B cell (primary cell): Measurements from ENCODE around the gene GRK5. TPM values are rescaled to one million over a fixed set of nuclear protein-coding genes. Genes with fewer than 3 reads are reported as not detected.

Source experiments
- ATAC-seq: fragments of 200-7000 bp; cut with Tn5 transposase; one replicate; pipeline ENCODE4 v1.10.0; 2021; ENCODE audit warnings: low read depth, mild to moderate bottlenecking, moderate number of reproducible peaks, moderate library complexity
- CTCF ChIA-PET: fragments of 350-600 bp; sonication (Branson Sonifier 250); formaldehyde crosslinking; loops from one replicate; lab custom pipeline; 2021; ENCODE audit warnings: antibody characterized with exemption, inconsistent platforms; lab: Charles Lee
- POLR2A ChIA-PET: fragments of 350-600 bp; sonication (Branson Sonifier 250); formaldehyde crosslinking; loops from one replicate; lab custom pipeline; 2021; ENCODE audit warnings: antibody characterized with exemption; lab: Charles Lee
- DNase-seq: peaks from one replicate; pipeline ENCODE4 v3.0.0; 2013
- H2AFZ ChIP-seq: 2 replicates; pipeline ENCODE4 v1.6.1; 2012; ENCODE audit warnings: mild to moderate bottlenecking, low read depth, low read length; ENCODE audit not compliant: insufficient read depth, poor library complexity, severe bottlenecking
- H3K27ac ChIP-seq, 2 donors: 1 replicate in 1 of 2; 2 replicates in 1 of 2; pipeline ENCODE4 v1.5.1; 2012 to 2013; ENCODE audit warnings: low read length in 2 of 2, mild to moderate bottlenecking in 2 of 2, moderate library complexity in 1 of 2
- H3K27me3 ChIP-seq, 4 experiments: fragments of 200-600 bp in 1 of 4; sonication (generic) in 1 of 4; replicated peaks in 1 of 4; 1 replicate in 2 of 4; 2 replicates in 2 of 4; pipeline versions ENCODE4 v1.6.1 to v1.7.0; 2013 to 2016; ENCODE audit warnings: low read length in 3 of 4, mild to moderate bottlenecking in 2 of 4, mixed read lengths in 1 of 4, moderate library complexity in 1 of 4; ENCODE audit not compliant: insufficient read depth in 4 of 4, control insufficient read depth in 3 of 4; ENCODE audit errors: control extremely low read depth in 1 of 4
- H3K36me3 ChIP-seq, 2 experiments: replicated peaks in 1 of 2; 1 replicate in 1 of 2; 2 replicates in 1 of 2; pipeline versions ENCODE4 v1.6.1 to v1.7.1; 2013; ENCODE audit warnings: low read length in 1 of 2; ENCODE audit not compliant: insufficient read depth in 2 of 2, control insufficient read depth in 1 of 2; ENCODE audit errors: control extremely low read depth in 1 of 2, extremely low read depth in 1 of 2
- H3K4me1 ChIP-seq, 2 donors: fragments of 200-600 bp in 1 of 2; sonication (generic) in 1 of 2; 1 replicate in 1 of 2; 2 replicates in 1 of 2; pipeline versions ENCODE4 v1.5.1 to v1.6.1; 2013 to 2017; ENCODE audit warnings: low read length in 2 of 2; ENCODE audit not compliant: control insufficient read depth in 2 of 2, insufficient read depth in 2 of 2
- H3K4me2 ChIP-seq: replicated peaks from 2 replicates; pipeline ENCODE3; 2012; ENCODE audit warnings: mild to moderate bottlenecking, low read depth, low read length; ENCODE audit not compliant: poor library complexity, severe bottlenecking
- H3K4me3 ChIP-seq, 5 experiments: fragments of 200-600 bp in 1 of 5; sonication (generic) in 1 of 5; 1 replicate in 3 of 5; 2 replicates in 2 of 5; pipeline versions ENCODE4 v1.5.1 to v1.7.0; 2011 to 2016; ENCODE audit warnings: low read length in 4 of 5, mild to moderate bottlenecking in 4 of 5, low read depth in 2 of 5, control low read depth in 1 of 5, moderate library complexity in 1 of 5; ENCODE audit not compliant: insufficient read depth in 1 of 5; ENCODE audit errors: control extremely low read depth in 1 of 5, extremely low read depth in 1 of 5
- H3K79me2 ChIP-seq: fragments of 200-600 bp; sonication (generic); one replicate; pipeline ENCODE4 v1.6.0; 2016; ENCODE audit warnings: low read length; ENCODE audit not compliant: control insufficient read depth, insufficient read depth
- H3K9ac ChIP-seq: fragments of 200-600 bp; sonication (generic); 2 replicates; pipeline ENCODE4 v1.6.1; 2017; ENCODE audit warnings: mild to moderate bottlenecking, low read length, moderate library complexity
- H3K9me3 ChIP-seq, 3 donors: one replicate each; pipeline versions ENCODE4 v1.6.1 to v1.7.1; 2013; ENCODE audit warnings: low read length in 2 of 3; ENCODE audit not compliant: control insufficient read depth in 2 of 3, insufficient read depth in 1 of 3; ENCODE audit errors: control extremely low read depth in 1 of 3
- H4K20me1 ChIP-seq: 2 replicates; pipeline ENCODE4 v1.6.0; 2012; ENCODE audit warnings: mild to moderate bottlenecking, low read length; ENCODE audit not compliant: insufficient read depth, control insufficient read depth, poor library complexity, severe bottlenecking
- H3K27ac Mint-ChIP-seq: one replicate; pipeline ENCODE4 v1.8.0; 2021; ENCODE audit warnings: mixed read lengths
- H3K27me3 Mint-ChIP-seq: one replicate; pipeline ENCODE4 v1.8.0; 2021; ENCODE audit warnings: mixed read lengths
- H3K4me1 Mint-ChIP-seq: one replicate; pipeline ENCODE4 v1.8.0; 2021; ENCODE audit warnings: mixed read lengths
- H3K4me3 Mint-ChIP-seq: one replicate; pipeline ENCODE4 v1.8.0; 2021; ENCODE audit warnings: mixed read lengths
- H3K9me3 Mint-ChIP-seq: one replicate; pipeline ENCODE4 v1.8.0; 2022; ENCODE audit warnings: mixed read lengths; ENCODE audit not compliant: insufficient read depth
- EZH2 ChIP-seq: IDR thresholded peaks from 2 replicates; pipeline ENCODE4 v1.6.1; 2012; ENCODE audit warnings: borderline replicate concordance, low read depth, mild to moderate bottlenecking, moderate library complexity, low read length; ENCODE audit not compliant: insufficient read depth, poor library complexity, severe bottlenecking
- WGBS: methylation state at CpG from one replicate; pipeline ENCODE4 v1.1.5; 2013; ENCODE audit warnings: missing lambda C conversion rate; ENCODE audit not compliant: insufficient coverage; 5-methylcytosine and 5-hydroxymethylcytosine counted together
- intact Hi-C: fragments of 100-400 bp; cut with micrococcal nuclease; formaldehyde crosslinking; loops from one replicate; pipeline ENCODE4 v1.10.0; 2022
- polyA plus RNA-seq: library from polyadenylated mRNA; depleted of rRNA; stranded (reverse); fragments of >200 nt; gene quantifications from 2 replicates; pipeline ENCODE4 v1.2.3, GENCODE V29; 2012
- total RNA-seq, 2 donors: library from RNA; stranded (reverse); fragments of 120-200 nt in 1 of 2; gene quantifications; 1 replicate in 1 of 2; 2 replicates in 1 of 2; pipeline versions ENCODE4 v1.2.3 to v1.2.4, GENCODE V29; 2013 to 2022
- TF ChIP-seq, protein P1 (sequence below): fragments of 200-600 bp; IDR thresholded peaks from one replicate; pipeline ENCODE4 v1.8.0; 2022; ENCODE audit warnings: antibody characterized with exemption, mild to moderate bottlenecking

Gene GRK5
- total and polyA plus RNA-seq, 2 donors (not counting 1 experiment from before 2014, with no cell fraction given) = 21.9 to 54.8 TPM

DNA sequence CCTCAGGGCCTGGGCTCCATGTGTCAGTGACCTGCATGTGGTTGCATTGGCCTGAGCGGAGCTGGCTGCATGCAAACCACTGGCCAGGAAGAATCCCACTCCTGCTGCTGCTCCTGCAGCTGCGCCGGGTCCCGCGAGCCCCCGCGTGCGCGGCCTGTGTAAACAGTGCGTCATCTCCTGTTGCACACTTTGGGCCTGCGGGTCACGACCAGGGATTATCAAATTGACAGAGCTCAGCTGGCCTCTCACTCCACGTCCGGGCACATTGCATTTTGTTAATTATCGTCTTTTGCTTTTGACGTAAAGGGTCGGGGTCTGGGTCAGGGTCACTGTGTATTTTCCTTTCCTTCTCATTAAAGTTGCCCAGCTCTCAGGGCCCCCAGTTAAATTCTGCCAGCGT is 202.5 kb downstream of the GRK5 start:
- peaks cover 21 to 22% of the 10 kb centered on the region in 2 donors for H3K4me1 ChIP-seq
- H3K4me1 Mint-ChIP-seq = peaks cover 26% of the 10 kb centered on the region
- 99% methylated on average over 17 of the region's 18 CpGs for WGBS
- no peaks in the 10 kb centered on the region for H3K9me3 ChIP-seq
- H4K20me1 ChIP-seq = peaks cover 17% of the 10 kb centered on the region
- H3K27ac ChIP-seq = no peak overlapping the region
- peaks cover 0 to 11% of the 10 kb centered on the region in 2 experiments for H3K36me3 ChIP-seq
- no peak overlapping the region for H3K9ac ChIP-seq
- no peaks in the 10 kb centered on the region for H3K27me3 ChIP-seq
- no peak overlapping the region for H3K4me3 Mint-ChIP-seq
- POLR2A ChIA-PET = no interaction called here
- no peak for DNase-seq
- no peak overlapping the region for H3K4me3 ChIP-seq
- CTCF ChIA-PET = interaction anchor here (0.6 to 1.9 kb wide), 3 partner anchors 203 to 286 kb away, joined by 3 to 8 read pairs (median 4); no protein-coding TSS in a partner anchor
- ATAC-seq = no peak
- intact Hi-C loops = no loop called here
- no peaks in the 10 kb centered on the region for H3K9me3 Mint-ChIP-seq
- TF ChIP-seq EZH2 = no peak
- TF ChIP-seq, protein P1, sequence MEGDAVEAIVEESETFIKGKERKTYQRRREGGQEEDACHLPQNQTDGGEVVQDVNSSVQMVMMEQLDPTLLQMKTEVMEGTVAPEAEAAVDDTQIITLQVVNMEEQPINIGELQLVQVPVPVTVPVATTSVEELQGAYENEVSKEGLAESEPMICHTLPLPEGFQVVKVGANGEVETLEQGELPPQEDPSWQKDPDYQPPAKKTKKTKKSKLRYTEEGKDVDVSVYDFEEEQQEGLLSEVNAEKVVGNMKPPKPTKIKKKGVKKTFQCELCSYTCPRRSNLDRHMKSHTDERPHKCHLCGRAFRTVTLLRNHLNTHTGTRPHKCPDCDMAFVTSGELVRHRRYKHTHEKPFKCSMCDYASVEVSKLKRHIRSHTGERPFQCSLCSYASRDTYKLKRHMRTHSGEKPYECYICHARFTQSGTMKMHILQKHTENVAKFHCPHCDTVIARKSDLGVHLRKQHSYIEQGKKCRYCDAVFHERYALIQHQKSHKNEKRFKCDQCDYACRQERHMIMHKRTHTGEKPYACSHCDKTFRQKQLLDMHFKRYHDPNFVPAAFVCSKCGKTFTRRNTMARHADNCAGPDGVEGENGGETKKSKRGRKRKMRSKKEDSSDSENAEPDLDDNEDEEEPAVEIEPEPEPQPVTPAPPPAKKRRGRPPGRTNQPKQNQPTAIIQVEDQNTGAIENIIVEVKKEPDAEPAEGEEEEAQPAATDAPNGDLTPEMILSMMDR = no peak
- no peak overlapping the region for H2AFZ ChIP-seq
- no peak overlapping the region for H3K4me2 ChIP-seq
- H3K79me2 ChIP-seq = peaks cover 43% of the 10 kb centered on the region
- H3K27me3 Mint-ChIP-seq = no peaks in the 10 kb centered on the region
- no peak overlapping the region for H3K27ac Mint-ChIP-seq

DNA sequence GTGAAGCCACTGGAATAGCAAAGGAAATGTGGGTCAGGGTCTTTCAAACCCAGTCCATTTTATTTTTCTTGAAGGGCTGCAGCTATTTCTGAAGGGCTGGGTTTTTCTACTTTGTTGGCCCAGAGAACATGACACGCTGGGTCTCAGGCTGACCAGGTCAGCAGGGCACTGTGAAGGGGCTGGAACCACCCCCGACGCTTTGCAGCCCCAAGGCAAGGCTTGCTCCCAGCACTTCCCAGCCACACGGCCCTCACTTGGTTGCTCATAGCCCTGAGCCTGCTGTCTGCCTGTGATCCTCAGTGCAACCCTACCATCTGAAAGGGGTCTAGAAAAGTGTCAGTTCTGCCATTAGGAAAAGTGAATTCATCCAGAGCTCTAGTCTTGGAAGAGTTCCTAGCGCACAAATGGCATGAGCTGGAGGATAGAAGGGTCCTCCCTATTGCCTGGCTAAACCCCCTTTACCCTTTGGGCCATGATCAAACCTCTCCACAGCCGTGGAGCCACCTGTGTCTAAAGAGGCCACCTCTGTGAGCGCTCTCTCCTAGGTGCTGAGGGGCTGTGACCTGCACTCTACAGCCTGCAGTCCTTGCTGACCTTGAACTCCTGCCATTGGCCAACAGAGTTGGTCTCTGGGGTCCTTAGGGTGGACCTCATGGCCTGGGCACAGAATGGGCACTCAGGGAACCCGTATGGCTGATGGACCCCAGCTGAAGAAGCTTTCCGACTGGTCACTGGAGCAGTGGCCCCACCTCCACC is 203.2 kb downstream of the GRK5 start:
- intact Hi-C loops = no loop called here
- DNase-seq (no peak), ATAC-seq (no peak)
- ChIA-PET POLR2A (interaction anchor here (0.6 kb wide), 1 partner anchor 99 kb away, joined by 3 read pairs; no protein-coding TSS in a partner anchor), CTCF (interaction anchor here (0.5 to 1.9 kb wide), 5 partner anchors 8 to 211 kb away, joined by 3 to 8 read pairs (median 3); partner anchors contain the start of gene GRK5)
- TF ChIP-seq EZH2 = no peak
- TF ChIP-seq, protein P1 = no peak
- Mint-ChIP-seq H3K27me3 (no peaks in the 10 kb centered on the region), H3K4me3 (no peak overlapping the region), H3K4me1 (peaks cover 23% of the 10 kb centered on the region), H3K27ac (no peak overlapping the region), H3K9me3 (no peaks in the 10 kb centered on the region)
- H4K20me1 ChIP-seq = peaks cover 15% of the 10 kb centered on the region
- H2AFZ ChIP-seq = no peak overlapping the region
- no peak overlapping the region for H3K9ac ChIP-seq
- no peak overlapping the region for H3K27ac ChIP-seq
- H3K79me2 ChIP-seq = peaks cover 44% of the 10 kb centered on the region
- H3K27me3 ChIP-seq = no peaks in the 10 kb centered on the region
- H3K36me3 ChIP-seq = peaks cover 0 to 11% of the 10 kb centered on the region in 2 experiments
- 89% methylated on average over 9 of the region's 9 CpGs for WGBS
- H3K4me3 ChIP-seq = no peak overlapping the region
- H3K4me2 ChIP-seq = no peak overlapping the region
- H3K9me3 ChIP-seq = no peaks in the 10 kb centered on the region
- H3K4me1 ChIP-seq = peaks cover 14 to 16% of the 10 kb centered on the region in 2 donors
